GM23338 (cell line): ENCODE data around the gene PSPH. TPM values are rescaled to one million over a fixed set of nuclear protein-coding genes. Genes with fewer than 3 reads are reported as not detected.

Experiments
- ATAC-seq: fragments of 200-7000 bp; cut with Tn5 transposase; 3 replicates; pipeline ENCODE4 v1.9.1; 2020
- DNase-seq: peaks from one replicate; pipeline ENCODE4 v3.0.0-alpha.2; 2015; ENCODE audit warnings: low spot score
- H2AFZ ChIP-seq: fragments of 200-600 bp; sonication (generic); 2 replicates; pipeline ENCODE4 v1.8.0; 2016; ENCODE audit warnings: antibody characterized with exemption, mild to moderate bottlenecking, moderate library complexity
- H3F3A ChIP-seq: fragments of 200-600 bp; sonication (generic); replicated peaks from 2 replicates; pipeline ENCODE4 v1.8.0; 2017; ENCODE audit warnings: antibody characterized with exemption, mixed run types, low read depth
- H3K27ac ChIP-seq: fragments of 200-600 bp; sonication (generic); 2 replicates; pipeline ENCODE4 v1.6.1; 2016; ENCODE audit warnings: low read depth
- H3K27me3 ChIP-seq: fragments of 200-600 bp; sonication (generic); 2 replicates; pipeline ENCODE4 v1.8.0; 2016; ENCODE audit warnings: mild to moderate bottlenecking, mixed run types, moderate library complexity; ENCODE audit not compliant: insufficient read depth
- H3K36me3 ChIP-seq: fragments of 200-600 bp; sonication (generic); 2 replicates; pipeline ENCODE4 v1.8.0; 2016; ENCODE audit warnings: mild to moderate bottlenecking; ENCODE audit not compliant: insufficient read depth
- H3K4me1 ChIP-seq: fragments of 200-600 bp; sonication (generic); 2 replicates; pipeline ENCODE4 v1.8.0; 2016; ENCODE audit warnings: mild to moderate bottlenecking, moderate library complexity; ENCODE audit not compliant: insufficient read depth
- H3K4me2 ChIP-seq: fragments of 200-600 bp; sonication (generic); 2 replicates; pipeline ENCODE4 v1.7.1; 2017; ENCODE audit warnings: mixed run types
- H3K4me3 ChIP-seq: fragments of 200-600 bp; sonication (generic); 2 replicates; pipeline ENCODE4 v1.6.1; 2016; ENCODE audit warnings: mixed run types
- H3K79me2 ChIP-seq: fragments of 200-600 bp; sonication (generic); replicated peaks from 2 replicates; pipeline ENCODE4 v1.8.0; 2017; ENCODE audit warnings: mild to moderate bottlenecking; ENCODE audit not compliant: insufficient read depth
- H3K9me2 ChIP-seq: fragments of 200-600 bp; sonication (generic); 2 replicates; pipeline ENCODE4 v1.8.0; 2017; ENCODE audit not compliant: insufficient read depth
- H4K20me1 ChIP-seq: fragments of 200-600 bp; sonication (generic); replicated peaks from 2 replicates; pipeline ENCODE4 v1.8.0; 2017; ENCODE audit warnings: mild to moderate bottlenecking; ENCODE audit not compliant: insufficient read depth
- H3K27ac Mint-ChIP-seq: 2 replicates; pipeline ENCODE4 v1.8.0; 2020; ENCODE audit warnings: inconsistent platforms, mild to moderate bottlenecking, moderate library complexity, mixed read lengths
- H3K27me3 Mint-ChIP-seq: 3 replicates; pipeline ENCODE4 v1.8.0; 2022; ENCODE audit warnings: low read depth, mild to moderate bottlenecking, moderate library complexity, mixed read lengths, inconsistent platforms; ENCODE audit not compliant: insufficient read depth, poor library complexity
- H3K36me3 Mint-ChIP-seq: 3 replicates; pipeline ENCODE4 v1.8.0; 2021; ENCODE audit warnings: low read depth, mild to moderate bottlenecking, inconsistent platforms, moderate library complexity, mixed read lengths
- H3K4me1 Mint-ChIP-seq: 3 replicates; pipeline ENCODE4 v1.8.0; 2020; ENCODE audit warnings: mild to moderate bottlenecking, inconsistent platforms, mixed read lengths
- H3K4me3 Mint-ChIP-seq: 3 replicates; pipeline ENCODE4 v1.8.0; 2021; ENCODE audit warnings: moderate library complexity, mild to moderate bottlenecking, inconsistent platforms, mixed read lengths
- H3K9me3 Mint-ChIP-seq: 3 replicates; pipeline ENCODE4 v1.8.0; 2020; ENCODE audit warnings: moderate library complexity, mild to moderate bottlenecking, inconsistent platforms, mixed read lengths
- NANOG ChIP-seq: IDR thresholded peaks from 2 replicates; pipeline ENCODE4 v1.6.1; 2016; ENCODE audit warnings: antibody characterized with exemption, borderline replicate concordance
- ZNF331 ChIP-seq: fragments of 250-450 bp; sonication (Bioruptor Pico); IDR thresholded peaks from 2 replicates; pipeline ENCODE4 v1.5.0; 2020; ENCODE audit warnings: low read depth, mild to moderate bottlenecking, moderate library complexity
- ZNF462 ChIP-seq: fragments of 250-450 bp; sonication (Bioruptor Pico); IDR thresholded peaks from 2 replicates; pipeline ENCODE4 v1.5.0; 2020; ENCODE audit warnings: mild to moderate bottlenecking, moderate library complexity
- polyA plus RNA-seq: library from polyadenylated mRNA; unstranded; fragments of >200 nt; fragmentation: Nextera tagmentation; extraction: Ambion mirVana; gene quantifications from 2 replicates; pipeline ENCODE4 v1.2.1, GENCODE V29; 2016
- total RNA-seq: library from RNA; depleted of rRNA; stranded (reverse); fragments of >200 nt; shearing (Covaris generic); gene quantifications from 2 replicates; pipeline ENCODE4 v1.2.3, GENCODE V29; 2014
- TF ChIP-seq, protein P1 (sequence below), 2 experiments: fragments of 200-600 bp in 1 of 2; sonication (generic) in 1 of 2; conservative IDR thresholded peaks; 2 replicates each; pipeline versions ENCODE4 v1.5.1 to v1.6.1; 2016 to 2017; ENCODE audit warnings: antibody characterized with exemption in 2 of 2, low read depth in 2 of 2, mild to moderate bottlenecking in 2 of 2, moderate library complexity in 1 of 2

Gene PSPH
- total and polyA plus RNA-seq, 2 experiments from 2014 or later, result 38.3 to 149 TPM

DNA sequence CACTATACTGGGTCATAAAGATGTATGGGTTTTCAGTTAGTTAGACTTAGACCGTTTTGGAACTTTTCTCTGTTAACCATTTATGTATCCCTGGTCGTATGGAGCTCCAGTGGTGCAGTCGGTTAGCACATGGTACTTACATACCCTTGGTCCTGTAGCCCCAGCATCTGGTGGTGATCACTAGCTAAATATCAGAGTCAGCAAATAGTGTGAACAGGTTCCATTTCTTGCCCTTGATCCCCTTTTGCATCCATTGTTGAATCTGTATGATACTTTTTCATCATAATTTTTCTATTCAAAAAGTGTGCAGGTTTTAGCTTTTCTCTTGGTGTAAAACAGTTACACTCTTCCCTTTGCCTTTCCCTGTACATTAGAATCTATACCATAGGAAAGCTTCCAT is 71.0 kb downstream of the PSPH start (continued):
- no peak for TF ChIP-seq ZNF462

DNA sequence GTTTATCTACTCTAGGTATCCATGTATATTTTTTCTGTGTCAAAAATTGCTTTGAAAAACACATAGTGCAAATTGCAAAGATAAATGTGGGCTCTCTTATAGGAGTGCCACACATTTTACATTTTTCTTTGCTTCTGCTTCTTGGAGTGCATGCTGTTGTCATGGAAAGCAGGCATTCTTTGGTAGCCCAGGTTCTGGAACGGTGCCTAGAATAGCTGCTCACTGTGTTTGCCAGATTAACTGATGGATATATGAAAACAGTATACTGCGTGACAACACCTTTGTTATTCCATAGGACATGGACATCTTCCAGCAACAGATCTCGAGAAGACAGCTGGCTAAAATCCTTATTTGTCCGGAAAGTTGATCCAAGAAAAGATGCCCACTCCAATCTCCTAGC is 73.4 kb downstream of the PSPH start:
- Mint-ChIP-seq H3K36me3 (peaks cover 24% of the 10 kb centered on the region), H3K4me1 (no peaks in the 10 kb centered on the region), H3K4me3 (no peak overlapping the region), H3K9me3 (no peaks in the 10 kb centered on the region), H3K27ac (no peak overlapping the region), H3K27me3 (no peaks in the 10 kb centered on the region)
- no peak overlapping the region for H2AFZ ChIP-seq
- H3K36me3 ChIP-seq, result peaks cover 8% of the 10 kb centered on the region
- peaks cover 5% of the 10 kb centered on the region for H4K20me1 ChIP-seq
- no peak for DNase-seq
- H3K4me3 ChIP-seq, result no peak overlapping the region
- H3K4me1 ChIP-seq, result no peaks in the 10 kb centered on the region
- no peaks in the 10 kb centered on the region for H3F3A ChIP-seq
- no peak for TF ChIP-seq ZNF462
- TF ChIP-seq ZNF331, result no peak
- TF ChIP-seq, protein P1, sequence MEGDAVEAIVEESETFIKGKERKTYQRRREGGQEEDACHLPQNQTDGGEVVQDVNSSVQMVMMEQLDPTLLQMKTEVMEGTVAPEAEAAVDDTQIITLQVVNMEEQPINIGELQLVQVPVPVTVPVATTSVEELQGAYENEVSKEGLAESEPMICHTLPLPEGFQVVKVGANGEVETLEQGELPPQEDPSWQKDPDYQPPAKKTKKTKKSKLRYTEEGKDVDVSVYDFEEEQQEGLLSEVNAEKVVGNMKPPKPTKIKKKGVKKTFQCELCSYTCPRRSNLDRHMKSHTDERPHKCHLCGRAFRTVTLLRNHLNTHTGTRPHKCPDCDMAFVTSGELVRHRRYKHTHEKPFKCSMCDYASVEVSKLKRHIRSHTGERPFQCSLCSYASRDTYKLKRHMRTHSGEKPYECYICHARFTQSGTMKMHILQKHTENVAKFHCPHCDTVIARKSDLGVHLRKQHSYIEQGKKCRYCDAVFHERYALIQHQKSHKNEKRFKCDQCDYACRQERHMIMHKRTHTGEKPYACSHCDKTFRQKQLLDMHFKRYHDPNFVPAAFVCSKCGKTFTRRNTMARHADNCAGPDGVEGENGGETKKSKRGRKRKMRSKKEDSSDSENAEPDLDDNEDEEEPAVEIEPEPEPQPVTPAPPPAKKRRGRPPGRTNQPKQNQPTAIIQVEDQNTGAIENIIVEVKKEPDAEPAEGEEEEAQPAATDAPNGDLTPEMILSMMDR (conservative IDR thresholded peaks at IDR 0.05; ENCODE audit: low read depth in 2 of 2), result no peak
- no peak for TF ChIP-seq NANOG
- H3K79me2 ChIP-seq, result peaks cover 7% of the 10 kb centered on the region; the same call in 1 of the 2 replicates
- H3K27ac ChIP-seq, result no peak overlapping the region
- H3K27me3 ChIP-seq, result no peaks in the 10 kb centered on the region
- ATAC-seq, result no peak
- no peak overlapping the region for H3K4me2 ChIP-seq
- no peaks in the 10 kb centered on the region for H3K9me2 ChIP-seq
